ENCODE data around the gene NUP98.
"Not testable (repeated sequence)": the region's sequence is repeated elsewhere in the genome, so short reads cannot be mapped to it uniquely, and the experiment has no call there.

DNA sequence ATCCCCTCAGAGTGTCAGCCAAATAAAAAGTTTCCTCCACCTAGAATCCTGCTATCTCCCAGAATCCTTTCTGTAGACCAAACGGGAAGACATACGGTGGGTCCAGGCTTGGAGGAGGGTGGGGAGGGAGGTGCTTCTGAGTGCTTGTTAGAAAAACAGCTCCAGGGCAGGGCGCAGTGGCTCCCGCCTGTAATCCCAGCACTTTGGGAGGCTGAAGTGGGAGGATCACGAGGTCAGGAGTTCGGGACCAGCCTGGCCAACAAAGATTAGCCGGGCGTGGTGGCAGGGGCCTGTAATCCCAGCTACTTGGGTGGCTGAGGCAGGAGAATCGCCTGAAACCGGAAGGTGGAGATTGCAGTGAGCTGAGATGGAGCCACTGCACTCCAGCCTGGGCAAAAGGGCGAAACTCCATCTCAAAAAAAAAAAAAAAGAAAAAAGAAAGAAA, 154.2 kb downstream of the NUP98 start:
- TF ChIP-seq, protein P1, sequence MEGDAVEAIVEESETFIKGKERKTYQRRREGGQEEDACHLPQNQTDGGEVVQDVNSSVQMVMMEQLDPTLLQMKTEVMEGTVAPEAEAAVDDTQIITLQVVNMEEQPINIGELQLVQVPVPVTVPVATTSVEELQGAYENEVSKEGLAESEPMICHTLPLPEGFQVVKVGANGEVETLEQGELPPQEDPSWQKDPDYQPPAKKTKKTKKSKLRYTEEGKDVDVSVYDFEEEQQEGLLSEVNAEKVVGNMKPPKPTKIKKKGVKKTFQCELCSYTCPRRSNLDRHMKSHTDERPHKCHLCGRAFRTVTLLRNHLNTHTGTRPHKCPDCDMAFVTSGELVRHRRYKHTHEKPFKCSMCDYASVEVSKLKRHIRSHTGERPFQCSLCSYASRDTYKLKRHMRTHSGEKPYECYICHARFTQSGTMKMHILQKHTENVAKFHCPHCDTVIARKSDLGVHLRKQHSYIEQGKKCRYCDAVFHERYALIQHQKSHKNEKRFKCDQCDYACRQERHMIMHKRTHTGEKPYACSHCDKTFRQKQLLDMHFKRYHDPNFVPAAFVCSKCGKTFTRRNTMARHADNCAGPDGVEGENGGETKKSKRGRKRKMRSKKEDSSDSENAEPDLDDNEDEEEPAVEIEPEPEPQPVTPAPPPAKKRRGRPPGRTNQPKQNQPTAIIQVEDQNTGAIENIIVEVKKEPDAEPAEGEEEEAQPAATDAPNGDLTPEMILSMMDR (IDR thresholded peaks at IDR 0.05 in 2 of 3, conservative IDR thresholded peaks at IDR 0.05 in 1 of 3; ENCODE audit: borderline replicate concordance in 1 of 3, insufficient read depth in 1 of 3, low read depth in 2 of 3, low read length in 2 of 3) = not testable (repeated sequence)
- not testable (repeated sequence) for TF ChIP-seq EZH2 (IDR thresholded peaks at IDR 0.05); ZFX (IDR thresholded peaks at IDR 0.05); TCF7L2 (IDR thresholded peaks at IDR 0.05; ENCODE audit: borderline replicate concordance, extremely low read depth, insufficient read depth, insufficient read length); POLR2A (IDR thresholded peaks at IDR 0.05; ENCODE audit: borderline replicate concordance, extremely low read depth, insufficient read depth, insufficient read length); EGR1 (IDR thresholded peaks at IDR 0.05; ENCODE audit: low read depth); SP1 (IDR thresholded peaks at IDR 0.05; ENCODE audit: low read depth); SIN3A (IDR thresholded peaks at IDR 0.05; ENCODE audit: low read depth); CEBPB (IDR thresholded peaks at IDR 0.05; ENCODE audit: low read depth); ZNF274 (IDR thresholded peaks at IDR 0.05; ENCODE audit: low read depth, low read length); POLR2AphosphoS5 (IDR thresholded peaks at IDR 0.05; ENCODE audit: low read depth, low read length)
- TF ChIP-seq, protein P2, sequence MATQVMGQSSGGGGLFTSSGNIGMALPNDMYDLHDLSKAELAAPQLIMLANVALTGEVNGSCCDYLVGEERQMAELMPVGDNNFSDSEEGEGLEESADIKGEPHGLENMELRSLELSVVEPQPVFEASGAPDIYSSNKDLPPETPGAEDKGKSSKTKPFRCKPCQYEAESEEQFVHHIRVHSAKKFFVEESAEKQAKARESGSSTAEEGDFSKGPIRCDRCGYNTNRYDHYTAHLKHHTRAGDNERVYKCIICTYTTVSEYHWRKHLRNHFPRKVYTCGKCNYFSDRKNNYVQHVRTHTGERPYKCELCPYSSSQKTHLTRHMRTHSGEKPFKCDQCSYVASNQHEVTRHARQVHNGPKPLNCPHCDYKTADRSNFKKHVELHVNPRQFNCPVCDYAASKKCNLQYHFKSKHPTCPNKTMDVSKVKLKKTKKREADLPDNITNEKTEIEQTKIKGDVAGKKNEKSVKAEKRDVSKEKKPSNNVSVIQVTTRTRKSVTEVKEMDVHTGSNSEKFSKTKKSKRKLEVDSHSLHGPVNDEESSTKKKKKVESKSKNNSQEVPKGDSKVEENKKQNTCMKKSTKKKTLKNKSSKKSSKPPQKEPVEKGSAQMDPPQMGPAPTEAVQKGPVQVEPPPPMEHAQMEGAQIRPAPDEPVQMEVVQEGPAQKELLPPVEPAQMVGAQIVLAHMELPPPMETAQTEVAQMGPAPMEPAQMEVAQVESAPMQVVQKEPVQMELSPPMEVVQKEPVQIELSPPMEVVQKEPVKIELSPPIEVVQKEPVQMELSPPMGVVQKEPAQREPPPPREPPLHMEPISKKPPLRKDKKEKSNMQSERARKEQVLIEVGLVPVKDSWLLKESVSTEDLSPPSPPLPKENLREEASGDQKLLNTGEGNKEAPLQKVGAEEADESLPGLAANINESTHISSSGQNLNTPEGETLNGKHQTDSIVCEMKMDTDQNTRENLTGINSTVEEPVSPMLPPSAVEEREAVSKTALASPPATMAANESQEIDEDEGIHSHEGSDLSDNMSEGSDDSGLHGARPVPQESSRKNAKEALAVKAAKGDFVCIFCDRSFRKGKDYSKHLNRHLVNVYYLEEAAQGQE (IDR thresholded peaks at IDR 0.05; ENCODE audit: low read depth) = not testable (repeated sequence)

Measured in HCT116 (cell line).